ENCODE measurements around the gene KIF20B.

DNA sequence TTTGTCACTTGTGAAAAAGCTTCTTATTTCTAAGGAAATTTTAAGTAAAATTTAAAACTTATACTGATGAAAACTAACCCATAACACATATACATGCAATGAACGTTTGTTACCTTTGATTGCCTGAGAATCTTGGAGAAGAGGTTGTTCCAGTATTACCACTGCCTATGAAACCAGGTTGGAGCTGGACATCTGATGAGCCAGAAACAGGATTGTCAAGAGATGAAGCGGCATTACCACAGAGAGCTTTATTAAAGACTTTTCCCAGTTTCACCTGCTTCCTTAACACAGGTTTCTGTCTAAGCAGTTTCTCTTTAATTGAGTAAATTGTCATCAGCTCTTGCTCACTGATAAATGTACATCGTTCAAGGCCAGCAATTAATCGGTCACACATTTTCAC, 9.0 kb upstream of the KIF20B start:
- TF ChIP-seq, protein P1, sequence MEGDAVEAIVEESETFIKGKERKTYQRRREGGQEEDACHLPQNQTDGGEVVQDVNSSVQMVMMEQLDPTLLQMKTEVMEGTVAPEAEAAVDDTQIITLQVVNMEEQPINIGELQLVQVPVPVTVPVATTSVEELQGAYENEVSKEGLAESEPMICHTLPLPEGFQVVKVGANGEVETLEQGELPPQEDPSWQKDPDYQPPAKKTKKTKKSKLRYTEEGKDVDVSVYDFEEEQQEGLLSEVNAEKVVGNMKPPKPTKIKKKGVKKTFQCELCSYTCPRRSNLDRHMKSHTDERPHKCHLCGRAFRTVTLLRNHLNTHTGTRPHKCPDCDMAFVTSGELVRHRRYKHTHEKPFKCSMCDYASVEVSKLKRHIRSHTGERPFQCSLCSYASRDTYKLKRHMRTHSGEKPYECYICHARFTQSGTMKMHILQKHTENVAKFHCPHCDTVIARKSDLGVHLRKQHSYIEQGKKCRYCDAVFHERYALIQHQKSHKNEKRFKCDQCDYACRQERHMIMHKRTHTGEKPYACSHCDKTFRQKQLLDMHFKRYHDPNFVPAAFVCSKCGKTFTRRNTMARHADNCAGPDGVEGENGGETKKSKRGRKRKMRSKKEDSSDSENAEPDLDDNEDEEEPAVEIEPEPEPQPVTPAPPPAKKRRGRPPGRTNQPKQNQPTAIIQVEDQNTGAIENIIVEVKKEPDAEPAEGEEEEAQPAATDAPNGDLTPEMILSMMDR (IDR thresholded peaks at IDR 0.05): no peak
- TF ChIP-seq POLR2AphosphoS5 (IDR thresholded peaks at IDR 0.05; ENCODE audit: insufficient read depth in 1 of 2, low read depth in 1 of 2): peak in 1 of 2 donors; percentile 13
- no peak for TF ChIP-seq POLR2A (IDR thresholded peaks at IDR 0.05)
